ENCODE data around the gene MPZL1.

MPZL1 gene

DNA sequence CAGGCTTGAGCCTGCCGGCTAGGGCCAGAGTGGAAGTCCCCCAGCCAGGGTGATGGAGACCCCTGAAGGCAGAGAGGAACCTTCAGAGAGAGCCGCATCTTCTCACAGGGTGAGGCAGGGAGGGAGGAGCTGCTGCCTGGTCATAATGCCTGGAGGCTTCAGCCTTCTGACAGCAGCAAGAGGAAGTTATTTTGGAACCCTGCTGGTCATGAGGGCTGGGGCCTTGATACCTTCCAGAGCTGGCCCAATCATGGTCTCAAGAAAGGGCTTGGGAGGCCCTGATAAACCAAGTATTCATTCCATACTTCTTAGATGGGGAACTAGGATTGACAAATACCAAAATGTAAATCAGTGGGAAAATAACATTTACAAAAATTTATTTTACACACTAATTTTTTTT is 26.6 kb upstream of the MPZL1 start:
- no peak for DNase-seq (ENCODE audit: low read depth in 2 of 2, low spot score in 1 of 2)

DNA sequence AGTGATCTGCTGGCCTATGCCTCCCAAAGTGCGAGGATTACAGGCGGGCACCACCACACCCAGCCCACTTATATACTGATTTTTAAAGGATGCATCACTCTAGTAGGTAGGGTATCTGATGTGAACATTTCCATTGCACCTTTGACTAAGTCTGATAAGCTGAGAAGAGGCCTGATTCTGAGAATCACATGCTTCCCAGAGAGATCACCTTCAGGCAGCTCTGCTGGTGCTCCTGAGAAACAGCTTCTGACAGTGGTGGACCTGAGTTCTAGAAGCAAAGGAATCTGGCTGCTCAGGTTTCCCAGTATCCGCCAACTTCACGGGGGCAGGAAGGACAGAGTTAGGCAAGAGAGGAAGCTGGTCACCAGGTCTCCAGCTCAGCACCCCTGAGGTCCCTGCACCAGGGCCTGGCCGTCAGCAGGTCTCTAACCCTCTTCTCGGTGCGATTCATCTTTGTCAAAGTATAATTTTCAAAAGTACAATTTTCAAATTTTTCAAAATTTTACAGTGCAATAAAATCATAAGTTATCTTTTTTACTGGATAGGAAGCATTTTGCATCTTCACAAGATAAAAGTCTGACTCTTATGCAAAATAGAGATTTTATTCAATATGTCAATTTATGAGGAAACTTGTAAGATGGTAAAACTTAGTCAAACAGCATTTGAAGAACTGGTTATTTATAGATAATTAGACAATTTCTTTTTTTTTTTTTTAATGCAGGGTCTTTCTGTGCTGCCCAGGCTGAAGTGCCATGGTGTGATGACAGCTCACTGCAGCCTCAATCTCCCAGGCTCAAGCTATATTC is 25.8 kb upstream of the MPZL1 start:
- no peak for DNase-seq (ENCODE audit: low read depth in 2 of 2, low spot score in 1 of 2)

DNA sequence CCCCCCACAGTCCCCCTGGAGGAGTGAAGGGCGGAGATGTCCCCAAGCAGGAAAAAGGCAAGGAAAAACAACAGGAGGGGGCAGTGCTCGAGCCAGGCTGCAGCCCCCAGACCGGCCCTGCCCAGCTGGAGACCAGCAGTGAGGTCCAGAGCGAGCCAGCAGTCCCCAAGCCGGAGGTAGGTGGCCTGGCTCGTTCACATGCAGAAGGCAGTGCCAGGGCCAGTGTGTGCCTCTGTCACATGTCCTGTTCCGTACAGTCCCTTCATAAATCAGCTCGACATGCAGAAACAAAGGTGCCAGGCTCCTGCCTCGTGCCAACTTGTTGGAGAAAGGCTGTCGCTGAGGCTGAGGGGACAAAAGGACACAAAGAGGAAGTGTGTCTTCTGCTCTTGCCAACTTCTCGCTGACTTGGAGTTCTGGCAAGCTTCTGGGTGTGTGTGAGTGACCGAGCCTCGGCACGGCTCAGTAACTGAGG is 24.1 kb upstream of the MPZL1 start:
- DNase-seq (ENCODE audit: low read depth in 2 of 2, low spot score in 1 of 2): no peak

DNA sequence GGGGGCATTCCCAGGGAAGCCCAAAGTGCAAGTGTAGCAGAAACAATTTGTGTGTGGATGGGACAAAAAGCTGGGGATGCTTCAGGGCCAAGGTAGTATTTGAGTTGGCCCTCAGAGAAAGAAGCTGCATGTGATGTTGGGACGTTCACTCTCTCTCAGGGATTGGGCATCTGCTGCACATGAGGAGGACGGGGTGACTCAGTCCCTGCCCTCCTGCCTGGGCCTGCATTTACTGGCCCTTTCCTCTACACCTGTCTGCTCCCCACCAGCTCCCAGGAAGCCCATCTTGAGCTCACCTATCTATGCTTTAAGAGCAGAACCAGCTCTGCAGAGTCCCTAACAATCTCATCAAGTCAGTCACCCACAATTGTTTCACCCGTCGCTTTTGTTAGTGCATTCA is 23.5 kb upstream of the MPZL1 start:
- DNase-seq (ENCODE audit: low read depth in 2 of 2, low spot score in 1 of 2): no peak

DNA sequence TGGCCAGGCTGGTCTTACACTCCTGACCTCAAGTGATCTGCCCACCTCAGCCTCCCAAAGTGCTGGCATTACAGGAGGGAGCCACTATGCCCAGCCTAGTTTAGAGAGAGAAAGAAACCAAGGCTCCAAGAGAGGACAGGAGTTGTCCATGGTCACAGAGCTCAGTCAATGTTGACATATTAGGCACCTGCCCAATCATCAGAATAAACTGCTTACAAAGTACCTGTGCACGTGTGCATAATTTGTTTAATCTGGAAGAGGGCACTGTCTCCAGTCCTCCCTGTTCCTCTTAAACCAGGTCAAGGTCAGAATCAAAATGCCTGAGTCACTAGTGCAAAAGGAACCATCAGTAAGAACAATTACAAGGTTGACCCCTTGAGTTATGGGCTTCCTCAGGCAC is 20.3 kb upstream of the MPZL1 start:
- no peak for DNase-seq (ENCODE audit: low read depth in 2 of 2, low spot score in 1 of 2)

DNA sequence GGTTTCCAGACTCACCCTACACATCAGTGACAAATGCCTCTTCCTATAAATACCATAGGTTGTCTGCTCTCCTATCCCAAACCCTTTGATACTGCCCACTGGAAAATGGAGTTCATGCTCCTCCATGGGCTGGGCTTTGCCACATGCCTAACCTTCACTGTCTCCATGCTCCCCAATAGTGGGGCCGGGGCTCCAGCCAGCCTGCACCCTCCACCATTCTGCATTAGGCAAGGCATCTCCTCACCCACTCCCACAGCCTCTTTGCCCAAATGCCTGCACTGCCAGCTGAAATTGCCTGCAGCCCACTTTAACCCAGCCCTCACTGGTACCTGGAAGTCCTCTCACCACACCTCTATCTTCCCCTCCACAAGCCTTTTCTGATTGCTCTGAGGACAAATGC is 18.2 kb upstream of the MPZL1 start:
- no peak for DNase-seq (ENCODE audit: low read depth in 2 of 2, low spot score in 1 of 2)

DNA sequence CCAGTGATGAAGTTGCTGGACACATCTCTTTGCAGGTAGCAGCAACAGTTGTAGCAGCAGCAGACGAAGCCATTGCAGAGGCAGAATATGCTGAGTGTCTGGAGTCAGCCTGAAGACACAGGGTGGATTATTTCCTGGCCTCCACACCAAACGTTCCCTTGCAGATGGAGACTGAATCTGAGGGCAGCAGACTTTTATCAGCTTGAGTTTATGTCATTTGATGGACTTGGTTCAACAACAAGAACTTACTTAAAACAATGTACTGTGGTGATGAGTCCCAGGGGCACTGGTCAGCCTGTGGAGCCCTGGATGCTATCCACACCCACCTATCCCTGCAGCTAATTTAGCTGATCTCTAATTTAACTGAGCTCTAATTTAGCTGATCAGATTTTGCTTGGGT is 17.1 kb upstream of the MPZL1 start:
- no peak for DNase-seq (ENCODE audit: low read depth in 2 of 2, low spot score in 1 of 2)

DNA sequence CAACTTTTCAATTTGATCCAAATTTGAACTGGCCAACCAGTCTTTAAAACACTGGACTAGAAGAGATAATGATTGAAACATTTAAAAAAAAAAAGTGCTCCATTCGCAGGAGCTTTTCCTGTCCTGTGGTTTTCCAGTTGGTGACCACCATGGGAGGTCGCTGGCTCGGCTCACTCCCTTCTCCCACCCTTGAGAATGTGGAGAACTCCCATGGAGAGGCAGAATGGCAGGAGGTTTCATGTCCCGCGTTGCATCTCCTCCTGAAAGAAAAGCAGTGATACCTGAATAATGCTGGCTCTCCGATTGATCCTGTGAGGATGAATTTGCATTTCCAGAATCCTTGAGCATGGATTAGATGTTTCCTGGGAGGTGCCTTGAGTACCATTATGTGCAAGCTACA is 16.5 kb upstream of the MPZL1 start:
- DNase-seq (ENCODE audit: low read depth in 2 of 2, low spot score in 1 of 2): no peak

DNA sequence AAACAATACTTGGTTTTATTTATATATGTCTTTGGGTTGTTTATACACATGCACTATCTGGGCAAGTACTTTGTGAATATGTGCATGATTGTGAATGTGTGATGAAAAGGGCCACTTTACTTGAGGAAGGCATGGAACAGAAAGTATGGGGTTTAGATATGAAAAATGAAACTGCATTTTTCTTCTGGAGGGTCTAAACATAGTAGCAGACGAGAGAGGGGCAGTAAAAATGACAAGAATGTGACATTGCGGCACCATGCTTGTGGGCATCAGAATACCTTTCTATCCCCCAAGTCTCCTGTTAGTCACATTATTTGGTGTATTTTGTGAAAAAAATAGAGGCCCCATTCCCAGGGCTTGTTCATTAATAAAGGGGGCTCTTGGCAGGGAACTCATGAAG is 15.4 kb upstream of the MPZL1 start:
- DNase-seq (ENCODE audit: low read depth in 2 of 2, low spot score in 1 of 2): no peak

DNA sequence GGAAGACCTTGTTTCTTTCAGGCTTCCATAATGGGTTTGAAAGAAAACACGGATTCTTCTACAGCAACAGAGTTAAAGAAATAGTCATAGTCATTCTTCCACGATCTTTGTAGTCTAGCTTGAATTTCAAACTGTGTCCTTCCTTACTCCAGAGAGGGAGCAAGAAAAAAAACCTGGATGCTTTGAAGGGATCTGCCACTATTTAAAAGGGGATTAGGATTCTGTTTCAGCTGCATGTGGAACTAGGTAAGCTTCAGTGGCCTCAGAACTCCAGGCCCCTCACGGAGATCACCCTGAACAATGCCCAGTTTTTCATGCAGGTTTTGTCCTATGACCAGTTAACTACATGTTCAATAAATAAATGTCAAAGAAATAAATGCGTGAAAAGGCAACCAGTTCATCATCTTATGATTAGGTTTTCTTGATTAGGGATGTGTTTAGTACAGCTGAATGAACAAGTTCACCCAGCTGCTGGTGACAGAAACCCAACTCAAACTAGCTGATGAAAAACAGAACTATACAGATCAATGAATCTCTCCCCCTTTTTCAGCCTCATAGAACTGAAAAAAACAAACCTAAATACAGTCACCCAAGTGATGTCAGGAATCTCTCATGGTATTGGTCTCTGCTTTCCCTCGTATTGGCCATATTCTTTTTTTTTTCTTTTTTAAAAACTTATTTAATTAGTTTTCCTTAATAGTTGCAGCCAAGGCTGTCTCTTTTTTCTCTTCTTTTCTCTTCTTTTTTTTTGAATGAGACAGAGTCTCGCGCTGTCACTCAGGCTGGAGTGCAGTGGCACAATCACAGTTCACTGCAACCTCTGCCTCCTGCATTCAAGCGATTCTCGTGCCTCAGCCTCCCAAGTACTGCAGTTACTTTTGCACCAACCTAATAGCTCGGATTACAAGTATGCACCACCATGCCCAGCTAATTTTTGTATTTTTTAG is 14.6 kb upstream of the MPZL1 start:
- no peak for DNase-seq (ENCODE audit: low read depth in 2 of 2, low spot score in 1 of 2)

DNA sequence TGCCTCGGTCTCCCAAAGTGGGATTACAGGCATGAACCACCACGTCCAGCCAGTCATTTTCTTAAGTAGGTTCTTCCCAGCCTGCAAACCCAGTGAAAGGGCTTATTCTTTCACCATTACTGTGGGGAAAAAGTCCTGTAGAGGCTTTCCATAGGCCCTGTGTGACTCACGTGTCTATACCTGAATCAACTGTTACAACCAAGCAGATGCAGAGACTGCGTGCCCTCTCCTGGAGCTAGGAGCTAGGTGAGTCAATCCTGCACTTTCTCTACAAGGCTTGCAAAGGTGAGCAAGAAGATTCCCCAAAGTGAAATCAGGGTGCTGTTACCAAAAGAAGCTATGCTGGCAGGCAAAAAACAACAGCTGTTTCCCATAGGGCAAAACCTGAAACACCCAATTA is 13.8 kb upstream of the MPZL1 start:
- no peak for DNase-seq (ENCODE audit: low read depth in 2 of 2, low spot score in 1 of 2)

DNA sequence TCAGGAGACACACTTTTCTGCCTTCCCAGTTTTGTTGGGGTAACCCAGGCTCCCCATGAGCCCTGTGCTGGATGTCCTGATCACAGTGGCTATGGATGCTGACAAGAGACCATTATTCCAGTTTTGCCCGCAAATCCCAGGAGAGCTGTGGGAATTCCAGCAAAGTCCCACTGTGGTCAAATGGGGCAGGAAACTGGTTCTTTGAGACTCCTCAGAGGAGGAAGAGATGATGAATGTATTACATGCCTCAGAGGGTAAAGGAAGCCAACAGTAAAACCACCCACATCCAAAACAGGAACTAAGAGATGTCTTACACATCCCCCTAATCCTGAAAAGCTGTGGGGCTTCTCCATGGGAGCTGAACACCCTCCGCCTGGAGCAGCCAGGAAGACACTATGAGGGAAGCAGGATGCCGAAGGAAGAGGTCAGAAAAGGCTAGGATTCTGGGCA is 12.8 kb upstream of the MPZL1 start:
- no peak for DNase-seq (ENCODE audit: low read depth in 2 of 2, low spot score in 1 of 2)

DNA sequence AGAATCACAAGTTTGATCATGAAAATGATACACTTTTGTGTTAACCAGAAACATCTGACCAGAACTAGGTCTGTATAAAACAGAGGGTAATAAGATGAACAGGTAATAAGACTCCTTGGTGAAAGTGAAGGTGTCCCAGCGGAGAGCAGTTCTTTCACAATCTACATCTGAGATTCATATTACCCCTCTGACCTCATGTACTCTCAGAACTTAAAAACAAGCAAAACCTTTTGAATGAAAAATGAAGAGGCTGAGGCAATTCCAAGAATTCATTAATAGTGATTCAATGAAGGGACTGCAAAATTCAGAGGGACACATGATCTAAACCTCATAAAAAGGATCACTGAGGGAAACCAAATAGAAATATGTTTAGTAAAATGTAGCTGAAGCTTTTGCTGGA is 10.9 kb upstream of the MPZL1 start:
- DNase-seq (ENCODE audit: low read depth in 2 of 2, low spot score in 1 of 2): no peak

DNA sequence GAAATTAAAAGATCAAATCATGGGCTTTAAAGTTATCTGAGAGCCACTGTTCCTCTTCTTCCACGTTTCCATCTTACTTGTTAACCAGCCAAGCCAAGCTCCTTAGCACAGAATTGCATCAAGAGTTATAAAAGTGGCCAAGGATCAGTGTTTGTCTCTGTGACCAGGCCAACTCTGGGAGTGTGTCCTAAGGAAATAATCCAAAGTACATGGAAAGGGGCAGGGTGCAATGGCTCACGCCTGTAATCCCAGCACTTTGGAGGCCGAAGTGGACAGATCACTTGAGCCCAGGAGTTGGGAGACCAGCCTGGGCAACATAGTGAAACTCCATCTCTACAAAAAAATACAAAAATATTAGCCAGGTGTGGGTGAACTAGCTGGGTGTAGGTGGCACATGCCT is 10.0 kb upstream of the MPZL1 start:
- no peak for DNase-seq (ENCODE audit: low read depth in 2 of 2, low spot score in 1 of 2)

DNA sequence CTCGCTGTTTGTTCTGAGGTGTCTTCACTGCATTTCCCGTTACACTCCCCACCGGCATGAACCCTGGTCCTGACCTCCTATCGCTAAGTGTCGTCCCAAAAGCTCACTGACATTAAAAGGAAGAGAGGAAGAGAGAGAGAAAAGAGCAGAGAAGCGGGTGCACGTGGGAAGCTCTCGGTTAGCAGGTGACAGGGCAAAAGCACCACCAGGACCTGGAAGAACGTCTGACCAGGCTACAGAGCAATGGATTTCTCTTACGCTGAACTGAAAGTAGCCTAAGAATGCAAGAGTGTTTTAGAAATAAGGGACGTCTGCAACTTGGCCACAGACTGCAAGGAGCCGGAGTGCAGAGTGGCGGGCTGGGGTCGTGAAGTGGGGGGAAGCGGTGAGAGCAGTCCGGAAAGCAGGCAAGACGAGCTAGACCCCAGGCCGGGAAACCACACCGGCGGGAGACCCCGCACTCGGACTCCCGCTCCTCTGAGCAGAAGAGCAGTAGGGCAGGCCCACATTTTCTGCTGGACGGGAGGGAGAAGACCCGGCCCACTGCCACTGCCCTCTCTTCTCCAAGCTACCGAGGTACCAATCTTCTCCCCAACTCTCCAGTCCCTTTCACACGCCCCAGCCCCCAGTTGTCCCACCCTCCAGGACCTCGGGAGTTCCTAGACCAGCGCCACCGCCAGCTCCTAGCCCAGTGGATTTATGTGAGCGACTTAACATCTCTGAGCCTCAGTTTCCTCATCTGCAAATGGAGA is 8.3 kb upstream of the MPZL1 start:
- DNase-seq (ENCODE audit: low read depth in 2 of 2, low spot score in 1 of 2): no peak

DNA sequence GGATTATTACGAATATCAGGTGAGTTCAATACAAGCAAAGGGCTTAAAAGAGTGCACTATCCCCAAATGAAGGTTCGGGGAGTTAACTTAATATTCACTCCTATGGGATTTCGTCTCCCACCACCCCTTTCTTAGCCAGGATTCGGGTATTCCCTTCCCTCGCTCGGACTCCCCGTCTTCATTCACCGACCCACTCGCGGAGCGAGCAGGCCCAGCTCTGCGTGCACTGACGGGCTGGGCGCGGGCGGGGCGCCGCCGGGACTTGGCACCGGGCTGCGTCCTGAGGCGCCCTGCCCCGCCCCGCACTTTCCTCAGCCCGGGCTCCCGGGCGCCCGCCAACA is 7.7 kb upstream of the MPZL1 start:
- peak in 1 of 2 donors; percentile 64 for DNase-seq (ENCODE audit: low read depth in 2 of 2, low spot score in 1 of 2)

DNA sequence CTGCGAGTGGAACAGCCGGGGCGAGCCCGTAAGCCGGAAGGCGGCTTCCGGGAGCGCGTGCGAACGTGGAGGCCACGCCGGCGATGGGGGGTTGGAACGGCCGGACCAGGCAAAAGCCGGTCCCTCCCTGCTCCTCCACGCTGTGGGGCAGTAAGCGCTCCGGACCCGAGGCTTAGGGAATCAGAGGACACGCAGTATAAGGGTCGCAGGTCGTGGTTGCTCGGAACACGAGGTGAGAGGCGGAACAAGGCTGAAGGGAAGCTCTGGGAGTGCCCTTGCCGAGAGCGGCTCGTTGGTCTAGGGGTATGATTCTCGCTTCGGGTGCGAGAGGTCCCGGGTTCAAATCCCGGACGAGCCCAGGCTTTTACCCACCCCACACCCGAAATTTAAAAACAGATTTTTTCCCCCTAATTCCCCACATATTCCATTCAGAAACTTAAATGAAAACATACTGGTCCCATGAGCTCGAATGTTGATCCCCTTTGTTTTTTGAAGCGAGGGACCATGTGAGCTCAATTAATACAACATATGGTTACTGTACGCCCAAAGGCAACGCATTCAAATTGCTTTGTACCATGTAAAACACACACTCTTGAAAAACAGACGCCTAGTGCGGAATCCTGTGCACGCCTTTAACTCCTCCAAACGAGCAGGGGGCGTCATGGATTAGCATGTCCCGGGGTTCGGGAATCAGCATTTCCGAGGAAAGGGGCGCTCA is 7.2 kb upstream of the MPZL1 start:
- peak; percentile 77 to 98 for DNase-seq (ENCODE audit: low read depth in 2 of 2, low spot score in 1 of 2)

DNA sequence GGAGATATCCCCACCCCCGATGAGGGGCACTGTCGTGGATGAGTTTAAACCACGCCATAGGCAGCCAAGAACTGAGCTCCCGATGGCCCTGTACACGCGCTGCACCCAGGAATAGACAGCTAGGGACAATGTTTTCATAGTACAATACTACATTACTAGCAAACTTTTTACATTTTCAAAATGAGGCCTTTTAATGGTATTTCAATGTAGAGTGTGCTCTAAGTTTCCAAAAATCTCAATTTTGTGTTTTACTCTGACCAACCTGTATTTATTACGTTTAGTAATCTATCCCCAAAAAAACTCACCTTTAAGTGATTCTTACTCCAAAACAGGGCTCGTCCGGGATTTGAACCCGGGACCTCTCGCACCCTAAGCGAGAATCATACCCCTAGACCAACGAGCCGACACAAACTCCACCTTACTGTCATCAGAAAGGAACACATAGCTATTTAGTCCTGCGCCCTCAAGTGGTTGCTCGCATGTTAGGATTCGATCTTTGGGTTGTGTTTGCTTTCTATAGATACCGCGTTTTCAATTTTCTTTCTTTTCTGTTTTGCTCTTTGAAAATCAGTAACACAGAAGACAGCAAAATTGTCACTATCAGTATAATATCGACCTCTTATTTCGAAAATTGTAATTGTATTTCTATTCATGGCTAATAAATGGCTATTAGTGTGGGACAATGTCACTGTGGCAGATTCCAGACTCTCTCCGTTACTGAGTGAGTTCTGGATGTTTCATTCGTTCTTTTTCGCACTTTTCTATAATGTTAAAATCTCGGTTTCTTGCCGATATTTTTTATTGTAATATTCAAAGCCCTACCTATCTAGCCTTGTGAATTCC is 6.4 kb upstream of the MPZL1 start:
- DNase-seq (ENCODE audit: low read depth in 2 of 2, low spot score in 1 of 2): peak; percentile 65 to 76

DNA sequence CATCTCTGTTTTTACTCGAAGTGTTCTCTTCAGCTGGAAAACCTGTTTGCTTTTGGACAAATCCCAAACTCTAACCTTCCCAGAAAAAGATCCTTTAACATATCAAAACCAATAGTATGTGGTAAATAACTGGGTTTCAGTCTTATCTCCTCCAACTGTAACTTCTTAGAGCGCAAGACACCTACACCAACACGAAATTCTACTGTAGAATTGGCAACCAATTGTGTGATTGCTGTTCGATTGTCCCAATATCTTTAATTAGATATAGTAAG is 5.8 kb upstream of the MPZL1 start:
- no peak for DNase-seq (ENCODE audit: low read depth in 2 of 2, low spot score in 1 of 2)

DNA sequence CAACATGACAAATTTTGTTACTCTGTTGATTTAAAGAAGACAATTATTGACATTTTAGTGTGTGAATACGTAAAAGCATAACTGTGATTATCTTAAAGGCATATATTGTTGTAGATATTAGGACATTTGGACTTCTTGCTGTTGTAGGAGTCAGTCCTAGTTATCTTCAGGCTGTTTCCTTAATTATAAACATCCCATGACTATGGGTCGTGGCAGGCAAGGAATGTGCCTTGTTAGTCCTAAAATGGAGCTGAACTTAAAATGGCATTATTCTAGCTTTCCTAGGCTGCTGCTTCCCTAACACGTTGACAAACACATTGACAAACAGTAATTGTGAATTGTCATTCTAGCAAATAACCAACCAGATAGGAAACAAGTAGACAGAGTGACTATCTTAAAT is 4.4 kb upstream of the MPZL1 start:
- no peak for DNase-seq (ENCODE audit: low read depth in 2 of 2, low spot score in 1 of 2)
